GM12872 (cell line): ENCODE measurements around the gene HSPA1B.

Source experiments
- TF ChIP-seq, protein P1 (sequence below): IDR thresholded peaks from 3 replicates; pipeline ENCODE4 v1.5.1; 2011; ENCODE audit warnings: low read depth, mild to moderate bottlenecking, low read length, moderate library complexity; ENCODE audit not compliant: insufficient read depth

HSPA1B gene

DNA sequence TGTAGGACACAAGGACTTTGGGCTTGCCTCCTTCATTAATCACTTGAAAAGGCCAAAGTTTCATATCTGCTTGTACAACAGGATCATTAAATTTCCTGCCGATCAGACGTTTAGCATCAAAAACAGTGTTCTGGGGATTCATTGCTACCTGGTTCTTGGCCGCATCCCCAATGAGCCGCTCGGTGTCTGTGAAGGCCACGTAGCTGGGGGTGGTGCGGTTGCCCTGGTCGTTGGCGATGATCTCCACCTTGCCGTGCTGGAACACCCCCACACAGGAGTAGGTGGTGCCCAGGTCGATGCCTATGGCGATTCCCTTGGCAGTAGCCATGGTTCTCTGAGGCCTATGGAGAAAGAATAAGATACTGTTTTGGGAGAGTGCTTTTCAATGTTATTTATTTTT is 15.9 kb upstream of the HSPA1B start:
- TF ChIP-seq, protein P1, sequence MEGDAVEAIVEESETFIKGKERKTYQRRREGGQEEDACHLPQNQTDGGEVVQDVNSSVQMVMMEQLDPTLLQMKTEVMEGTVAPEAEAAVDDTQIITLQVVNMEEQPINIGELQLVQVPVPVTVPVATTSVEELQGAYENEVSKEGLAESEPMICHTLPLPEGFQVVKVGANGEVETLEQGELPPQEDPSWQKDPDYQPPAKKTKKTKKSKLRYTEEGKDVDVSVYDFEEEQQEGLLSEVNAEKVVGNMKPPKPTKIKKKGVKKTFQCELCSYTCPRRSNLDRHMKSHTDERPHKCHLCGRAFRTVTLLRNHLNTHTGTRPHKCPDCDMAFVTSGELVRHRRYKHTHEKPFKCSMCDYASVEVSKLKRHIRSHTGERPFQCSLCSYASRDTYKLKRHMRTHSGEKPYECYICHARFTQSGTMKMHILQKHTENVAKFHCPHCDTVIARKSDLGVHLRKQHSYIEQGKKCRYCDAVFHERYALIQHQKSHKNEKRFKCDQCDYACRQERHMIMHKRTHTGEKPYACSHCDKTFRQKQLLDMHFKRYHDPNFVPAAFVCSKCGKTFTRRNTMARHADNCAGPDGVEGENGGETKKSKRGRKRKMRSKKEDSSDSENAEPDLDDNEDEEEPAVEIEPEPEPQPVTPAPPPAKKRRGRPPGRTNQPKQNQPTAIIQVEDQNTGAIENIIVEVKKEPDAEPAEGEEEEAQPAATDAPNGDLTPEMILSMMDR: no peak

GRCh38 chr6:31813465-31813849 is 14.1 kb upstream of the HSPA1B start:
- TF ChIP-seq, protein P1: no peak

GRCh38 chr6:31814677-31815024 is 12.9 kb upstream of the HSPA1B start:
- TF ChIP-seq, protein P1: no peak

DNA sequence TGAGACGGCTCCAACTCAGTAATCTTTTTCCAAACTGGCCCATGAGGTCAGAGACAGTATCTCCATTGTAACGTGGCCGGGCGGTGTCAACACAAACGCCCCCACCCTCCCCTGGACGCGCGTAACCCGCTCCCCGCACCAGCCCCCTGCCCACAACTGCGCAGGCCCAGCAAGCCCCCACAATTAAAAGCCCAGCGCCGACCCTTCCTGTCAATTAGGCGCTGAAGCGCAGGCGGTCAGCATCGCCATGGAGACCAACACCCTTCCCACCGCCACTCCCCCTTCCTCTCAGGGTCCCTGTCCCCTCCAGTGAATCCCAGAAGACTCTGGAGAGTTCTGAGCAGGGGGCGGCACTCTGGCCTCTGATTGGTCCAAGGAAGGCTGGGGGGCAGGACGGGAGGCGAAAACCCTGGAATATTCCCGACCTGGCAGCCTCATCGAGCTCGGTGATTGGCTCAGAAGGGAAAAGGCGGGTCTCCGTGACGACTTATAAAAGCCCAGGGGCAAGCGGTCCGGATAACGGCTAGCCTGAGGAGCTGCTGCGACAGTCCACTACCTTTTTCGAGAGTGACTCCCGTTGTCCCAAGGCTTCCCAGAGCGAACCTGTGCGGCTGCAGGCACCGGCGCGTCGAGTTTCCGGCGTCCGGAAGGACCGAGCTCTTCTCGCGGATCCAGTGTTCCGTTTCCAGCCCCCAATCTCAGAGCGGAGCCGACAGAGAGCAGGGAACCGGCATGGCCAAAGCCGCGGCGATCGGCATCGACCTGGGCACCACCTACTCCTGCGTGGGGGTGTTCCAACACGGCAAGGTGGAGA is 12.3 kb upstream of the HSPA1B start, which contains the start of the genes HSPA1A and HSPA1L:
Gene HSPA1A (plus strand): TSS at position 519 of the 814 bp plus-strand sequence. CDS start 214 bp downstream, at position 733.
Gene HSPA1L (minus strand): TSS at position 259 of the 814 bp plus-strand sequence. CDS start 3,311 bp downstream, outside the sequence.
- TF ChIP-seq, protein P1: no peak

DNA sequence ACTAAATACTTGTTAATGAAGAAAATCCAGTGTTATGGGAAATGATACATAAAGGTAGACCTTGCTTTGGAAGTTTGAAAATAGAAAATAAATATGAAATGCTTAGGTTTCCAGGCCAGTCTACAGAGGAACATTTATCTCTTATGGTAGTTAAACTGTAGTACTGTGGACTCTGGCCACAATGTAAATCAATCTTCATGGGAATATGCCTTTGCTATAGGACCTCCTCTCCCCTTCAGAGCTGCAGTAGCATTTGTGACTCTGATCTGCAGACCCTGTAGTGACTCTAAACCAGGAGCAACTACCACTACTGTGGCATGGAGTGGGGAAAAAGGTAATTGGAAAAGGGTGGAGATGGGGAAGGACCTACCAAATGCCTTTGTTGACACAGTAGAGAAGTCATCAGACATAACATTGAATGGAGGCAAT is 7.7 kb upstream of the HSPA1B start:
- TF ChIP-seq, protein P1: no peak

DNA sequence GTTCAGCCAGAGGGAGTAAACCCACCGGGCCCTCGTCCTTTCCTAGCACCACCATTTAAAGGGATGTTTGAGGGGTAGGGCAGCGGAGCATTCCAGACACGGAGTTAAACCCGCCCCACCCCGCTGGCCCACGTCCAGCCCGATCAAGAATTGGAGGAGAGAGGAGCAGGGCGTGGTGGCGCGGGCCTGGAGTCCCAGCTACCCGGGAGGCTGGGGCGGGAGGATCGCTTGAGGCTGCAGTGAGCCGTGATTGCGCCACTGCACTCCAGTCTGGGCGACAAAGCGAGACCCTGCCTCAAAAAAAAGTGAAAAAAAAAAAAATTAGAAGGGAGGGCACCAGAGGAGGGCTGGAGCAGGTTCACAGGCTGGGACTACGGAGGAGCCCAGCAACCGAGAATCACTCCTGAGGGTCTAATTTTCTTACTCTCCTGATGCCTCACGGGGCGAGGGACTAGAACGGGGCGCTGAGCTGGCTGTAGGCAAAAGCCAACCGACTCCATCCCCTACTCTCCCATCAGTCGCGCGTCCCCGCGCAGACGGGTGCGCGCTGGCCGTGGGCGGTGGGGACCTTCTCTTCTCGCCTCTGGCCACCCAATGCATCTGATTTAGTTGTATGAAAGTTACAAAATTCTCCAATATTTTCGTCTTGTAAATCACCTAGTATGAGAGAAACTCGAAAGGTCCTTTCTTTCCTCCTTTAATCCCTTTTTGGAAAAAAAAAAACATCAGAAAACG is 6.1 kb upstream of the HSPA1B start:
- TF ChIP-seq, protein P1: no peak

GRCh38 chr6:31822036-31822821 is 5.3 kb upstream of the HSPA1B start:
- TF ChIP-seq, protein P1: no peak
